Measurements from ENCODE around the gene PDE6H. TPM values are rescaled to one million over a fixed set of nuclear protein-coding genes. Genes with fewer than 3 reads are reported as not detected.

Gene PDE6H
- total RNA-seq, 4 donors from 2014 or later, result not detected

GRCh38 chr12:14936224-14936861, 36.5 kb upstream of the PDE6H start:
- no peak overlapping the region for H3K4me3 ChIP-seq
- no peaks in the 10 kb centered on the region for H3K9me3 ChIP-seq
- no peaks in the 10 kb centered on the region for H3K27me3 ChIP-seq
- WGBS, 2 donors (ENCODE audit: low coverage in 1 of 2), result 83 to 90% methylated on average over 2 to 6 of the region's 6 CpGs
- H3K27ac ChIP-seq, result no peak overlapping the region
- no peak for ATAC-seq
- no peaks in the 10 kb centered on the region for H3K36me3 ChIP-seq
- no peak for TF ChIP-seq POLR2A (IDR thresholded peaks at IDR 0.05)
- TF ChIP-seq POLR2AphosphoS5 (IDR thresholded peaks at IDR 0.05), result no peak
- TF ChIP-seq EP300 (IDR thresholded peaks at IDR 0.05), result no peak
- no peak for TF ChIP-seq CTCF (IDR thresholded peaks at IDR 0.05)
- H3K4me1 ChIP-seq, result no peaks in the 10 kb centered on the region

GRCh38 chr12:14937014-14937413, 35.8 kb upstream of the PDE6H start:
- no peak for TF ChIP-seq EP300 (IDR thresholded peaks at IDR 0.05)
- TF ChIP-seq POLR2A (IDR thresholded peaks at IDR 0.05), result no peak
- no peaks in the 10 kb centered on the region for H3K27me3 ChIP-seq
- ATAC-seq, result no peak
- H3K4me3 ChIP-seq, result no peak overlapping the region
- peaks cover 0 to 3% of the 10 kb centered on the region in 2 donors for H3K36me3 ChIP-seq
- H3K4me1 ChIP-seq, result no peaks in the 10 kb centered on the region
- H3K9me3 ChIP-seq, result no peaks in the 10 kb centered on the region
- no peak overlapping the region for H3K27ac ChIP-seq
- 83 to 95% methylated on average over 3 of the region's 3 CpGs for WGBS, 2 donors (ENCODE audit: low coverage in 1 of 2)

GRCh38 chr12:14937689-14938088, 35.2 kb upstream of the PDE6H start:
- no peak overlapping the region for H3K27ac ChIP-seq
- ATAC-seq, result no peak
- peaks cover 0 to 10% of the 10 kb centered on the region in 2 donors for H3K36me3 ChIP-seq
- no peaks in the 10 kb centered on the region for H3K9me3 ChIP-seq
- no peaks in the 10 kb centered on the region for H3K27me3 ChIP-seq
- WGBS, 2 donors (ENCODE audit: low coverage in 1 of 2), result 100% methylated on average over 1 of the region's 1 CpG; no CpG with 5 or more reads in 1 of the 2 donors
- no peak overlapping the region for H3K4me3 ChIP-seq
- TF ChIP-seq POLR2AphosphoS5 (IDR thresholded peaks at IDR 0.05) (no peak), POLR2A (IDR thresholded peaks at IDR 0.05) (no peak), CTCF (IDR thresholded peaks at IDR 0.05) (no peak), EP300 (IDR thresholded peaks at IDR 0.05) (no peak)
- H3K4me1 ChIP-seq, result no peaks in the 10 kb centered on the region

- no peaks in the 10 kb centered on the region for H3K27me3 ChIP-seq
- no peak within 1 kb of the TSS for H3K4me3 ChIP-seq
- no peaks in the 10 kb centered on the region for H3K4me1 ChIP-seq
- no peak for TF ChIP-seq POLR2AphosphoS5 (IDR thresholded peaks at IDR 0.05)
- no peak for TF ChIP-seq POLR2A (IDR thresholded peaks at IDR 0.05)
- TF ChIP-seq EP300 (IDR thresholded peaks at IDR 0.05), result no peak
- TF ChIP-seq CTCF (IDR thresholded peaks at IDR 0.05), result no peak
- ATAC-seq, result no peak
- no peaks in the 10 kb centered on the region for H3K9me3 ChIP-seq
- H3K27ac ChIP-seq, result no peak within 1 kb of the TSS
- 100% methylated on average over 1 to 2 of the region's 3 CpGs for WGBS, 2 donors (ENCODE audit: low coverage in 1 of 2)
- H3K36me3 ChIP-seq, result peaks cover 0 to 10% of the 10 kb centered on the region in 2 donors
Observed at GRCh38 chr12:14938301-14938700, 34.5 kb upstream of the PDE6H start, which contains the start of gene ERP27. ERP27 (minus strand) TSS chr12:14938537; CDS start chr12:14938508, 29 bp downstream.

DNA sequence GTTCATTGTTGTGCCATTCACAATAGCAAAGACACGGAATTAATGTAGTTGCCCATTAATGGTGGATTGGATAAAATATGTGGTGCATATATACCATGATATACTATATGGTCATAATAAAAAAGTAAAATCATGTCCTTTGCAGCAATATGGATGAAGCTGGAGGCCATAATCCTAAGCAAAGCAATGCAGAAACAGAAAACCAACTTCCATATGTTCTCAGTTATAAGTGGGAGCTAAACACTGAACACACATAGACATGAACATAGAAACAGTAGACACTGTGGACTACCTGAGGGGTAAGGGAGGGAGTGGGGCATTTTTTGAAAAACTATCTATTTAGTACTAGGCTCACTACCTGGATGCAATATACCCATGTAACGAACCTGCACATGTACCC, 31.5 kb upstream of the PDE6H start:
- H3K4me1 ChIP-seq, result peaks cover 0 to 11% (median 4%) of the 10 kb centered on the region in 3 donors
- no peak overlapping the region for H3K27ac ChIP-seq
- 94 to 95% methylated on average over 2 of the region's 2 CpGs for WGBS, 2 donors (ENCODE audit: low coverage in 1 of 2)
- H3K9me3 ChIP-seq, result no peaks in the 10 kb centered on the region
- H3K4me3 ChIP-seq, result no peak overlapping the region
- H3K36me3 ChIP-seq, result peaks cover 0 to 18% of the 10 kb centered on the region in 2 donors
- no peaks in the 10 kb centered on the region for H3K27me3 ChIP-seq
- TF ChIP-seq EP300 (IDR thresholded peaks at IDR 0.05), result no peak
- TF ChIP-seq POLR2AphosphoS5 (IDR thresholded peaks at IDR 0.05), result no peak
- TF ChIP-seq CTCF (IDR thresholded peaks at IDR 0.05), result no peak
- no peak for TF ChIP-seq POLR2A (IDR thresholded peaks at IDR 0.05)
- ATAC-seq, result no peak

All from gastroesophageal sphincter (tissue), 4 donors.